ENCODE measurements around the gene HERC6. TPM values are rescaled to one million over a fixed set of nuclear protein-coding genes. Genes with fewer than 3 reads are reported as not detected.
A peak's percentile ranks its signal among the peaks of the same experiment; 100 is the strongest.

The HERC6 gene
- total RNA-seq (2022) (22.0 and 53.3 TPM in 2 replicates), Bru-seq, nascent RNA (percentile 87 among the genes with signal in this experiment), BruChase-seq, experiment 1, labeled RNA remaining after a 6-hour chase (percentile 69 among the genes with signal in this experiment), BruChase-seq, experiment 2, labeled RNA remaining after a 2-hour chase (percentile 64 among the genes with signal in this experiment)
- long read RNA-seq, transcript HERC6-201 (23 exons, 3,779 nt): major isoform, 26 of 59 reads
- long read RNA-seq, partial matches to known transcripts: 11 of 59 reads
- long read RNA-seq, other reads (novel, unspliced or antisense): 19 of 59 reads

DNA sequence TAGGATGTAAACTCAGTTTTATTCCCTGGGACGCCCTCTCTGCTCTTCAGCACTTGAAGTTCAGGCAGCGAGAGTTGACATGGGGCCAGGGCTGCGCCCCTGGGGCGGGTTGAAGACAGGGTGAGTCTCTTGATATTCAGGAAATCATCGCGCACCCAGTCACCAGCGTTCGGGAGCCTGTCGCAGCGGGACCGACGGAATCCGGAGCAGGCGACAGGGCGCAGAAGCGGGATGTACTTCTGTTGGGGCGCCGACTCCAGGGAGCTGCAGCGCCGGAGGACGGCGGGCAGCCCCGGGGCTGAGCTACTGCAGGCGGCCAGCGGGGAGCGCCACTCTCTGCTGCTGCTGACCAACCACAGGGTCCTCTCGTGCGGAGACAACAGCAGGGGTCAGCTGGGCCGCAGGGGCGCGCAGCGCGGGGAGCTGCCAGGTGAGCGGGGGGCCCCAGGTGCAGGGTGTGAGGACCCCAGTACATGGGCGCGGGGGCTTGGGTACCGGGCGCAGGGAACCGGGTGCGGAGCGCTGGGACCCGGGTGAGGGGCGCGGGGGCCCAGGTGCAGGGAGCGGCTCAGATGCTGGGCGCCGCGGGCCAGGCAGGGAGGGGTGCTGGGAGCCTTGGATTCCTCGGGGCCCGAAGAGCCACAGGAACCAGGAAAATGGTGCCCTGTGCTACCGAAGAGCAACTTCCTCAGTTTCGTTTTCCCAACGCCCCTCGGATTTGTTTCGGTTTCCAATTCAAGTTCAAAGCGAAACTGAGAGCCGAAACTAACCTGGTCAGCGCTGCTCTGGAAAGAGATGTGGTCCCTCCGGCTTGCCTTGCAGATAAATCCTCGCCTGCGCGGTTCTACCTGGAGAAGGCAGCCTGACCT lies at the start of gene HERC6:
HERC6 (plus strand) TSS at position 162 of the 869 bp plus-strand sequence; CDS start at position 232, 70 bp downstream.
- peak within 1 kb of the TSS; percentile 81 for H3K27ac Mint-ChIP-seq (ENCODE audit: unreplicated experiment)
- BruUV-seq (replicated peaks): no TSS peak

DNA sequence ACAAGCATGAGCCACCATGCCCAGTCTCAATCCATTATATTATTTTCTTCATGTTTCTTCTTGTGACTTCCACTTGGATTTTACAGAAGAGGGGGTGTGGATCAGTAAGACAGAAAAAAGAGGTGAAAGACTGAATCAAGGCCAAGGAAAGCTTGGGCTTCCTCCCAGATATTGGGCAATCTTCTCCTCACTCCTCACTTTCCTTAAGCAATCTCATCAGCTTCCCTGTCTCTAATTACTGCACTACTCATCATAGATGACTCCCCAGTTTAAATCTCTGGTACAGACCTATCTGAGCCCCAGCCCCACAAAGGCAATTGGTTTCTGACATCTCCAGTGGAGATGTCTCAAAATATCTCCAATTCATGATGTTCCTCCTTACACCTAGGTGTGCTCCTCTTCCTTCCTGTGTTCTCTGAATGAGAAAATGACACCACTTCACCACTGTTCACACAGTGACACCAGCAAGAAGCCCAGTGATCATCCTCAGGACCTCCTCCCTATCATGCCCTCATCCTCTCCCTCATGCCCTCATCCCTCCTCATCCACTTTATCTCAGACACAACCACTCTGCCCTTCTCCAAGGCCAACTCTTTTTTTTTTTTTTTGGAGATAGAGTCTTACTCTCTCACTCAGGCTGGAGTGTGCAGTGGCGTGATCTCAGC lies 44.8 kb upstream of the HERC6 start:
- H3K36me3 Mint-ChIP-seq (ENCODE audit: insufficient read depth, unreplicated experiment): no peaks in the 10 kb centered on the region
- BruUV-seq (replicated peaks): no TSS peak
- H3K4me3 Mint-ChIP-seq (ENCODE audit: low read depth, unreplicated experiment): no peak overlapping the region
- no peaks in the 10 kb centered on the region for H3K9me3 Mint-ChIP-seq (ENCODE audit: low read depth, unreplicated experiment)
- CTCF ChIA-PET: no interaction called here
- no peaks in the 10 kb centered on the region for H3K27me3 Mint-ChIP-seq (ENCODE audit: unreplicated experiment)
- TF ChIP-seq, protein P1, sequence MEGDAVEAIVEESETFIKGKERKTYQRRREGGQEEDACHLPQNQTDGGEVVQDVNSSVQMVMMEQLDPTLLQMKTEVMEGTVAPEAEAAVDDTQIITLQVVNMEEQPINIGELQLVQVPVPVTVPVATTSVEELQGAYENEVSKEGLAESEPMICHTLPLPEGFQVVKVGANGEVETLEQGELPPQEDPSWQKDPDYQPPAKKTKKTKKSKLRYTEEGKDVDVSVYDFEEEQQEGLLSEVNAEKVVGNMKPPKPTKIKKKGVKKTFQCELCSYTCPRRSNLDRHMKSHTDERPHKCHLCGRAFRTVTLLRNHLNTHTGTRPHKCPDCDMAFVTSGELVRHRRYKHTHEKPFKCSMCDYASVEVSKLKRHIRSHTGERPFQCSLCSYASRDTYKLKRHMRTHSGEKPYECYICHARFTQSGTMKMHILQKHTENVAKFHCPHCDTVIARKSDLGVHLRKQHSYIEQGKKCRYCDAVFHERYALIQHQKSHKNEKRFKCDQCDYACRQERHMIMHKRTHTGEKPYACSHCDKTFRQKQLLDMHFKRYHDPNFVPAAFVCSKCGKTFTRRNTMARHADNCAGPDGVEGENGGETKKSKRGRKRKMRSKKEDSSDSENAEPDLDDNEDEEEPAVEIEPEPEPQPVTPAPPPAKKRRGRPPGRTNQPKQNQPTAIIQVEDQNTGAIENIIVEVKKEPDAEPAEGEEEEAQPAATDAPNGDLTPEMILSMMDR (IDR thresholded peaks at IDR 0.05; ENCODE audit: unreplicated experiment): no peak
- no peak for DNase-seq
- H3K27ac Mint-ChIP-seq (ENCODE audit: unreplicated experiment): no peak overlapping the region
- intact Hi-C loops (cut with micrococcal nuclease; ENCODE audit: unreplicated experiment): no loop called here
- H3K4me1 Mint-ChIP-seq (ENCODE audit: low read depth, unreplicated experiment): no peaks in the 10 kb centered on the region

More for the DNA sequence above, at the start of gene HERC6:
- Mint-ChIP-seq H3K27me3 (ENCODE audit: unreplicated experiment) (no peaks in the 10 kb centered on the region), H3K9me3 (ENCODE audit: low read depth, unreplicated experiment) (no peaks in the 10 kb centered on the region), H3K4me1 (ENCODE audit: low read depth, unreplicated experiment) (no peaks in the 10 kb centered on the region), H3K4me3 (ENCODE audit: low read depth, unreplicated experiment) (peak within 1 kb of the TSS; percentile 81), H3K36me3 (ENCODE audit: insufficient read depth, unreplicated experiment) (peaks cover 11% of the 10 kb centered on the region)
- TF ChIP-seq, protein P1 (IDR thresholded peaks at IDR 0.05; ENCODE audit: unreplicated experiment): peak; percentile 56
- CTCF ChIA-PET: interaction anchor here (1.0 kb wide), 3 partner anchors 78 to 160 kb away, joined by 3 to 5 read pairs (median 4); partner anchors contain the start of genes HERC5 and PPM1K
- intact Hi-C loops (cut with micrococcal nuclease; ENCODE audit: unreplicated experiment): loop anchor here (10.0 kb wide), 1 partner anchor 94 kb away; the partner anchor contains the start of gene PPM1K
- peak; percentile 71 for DNase-seq

DNA sequence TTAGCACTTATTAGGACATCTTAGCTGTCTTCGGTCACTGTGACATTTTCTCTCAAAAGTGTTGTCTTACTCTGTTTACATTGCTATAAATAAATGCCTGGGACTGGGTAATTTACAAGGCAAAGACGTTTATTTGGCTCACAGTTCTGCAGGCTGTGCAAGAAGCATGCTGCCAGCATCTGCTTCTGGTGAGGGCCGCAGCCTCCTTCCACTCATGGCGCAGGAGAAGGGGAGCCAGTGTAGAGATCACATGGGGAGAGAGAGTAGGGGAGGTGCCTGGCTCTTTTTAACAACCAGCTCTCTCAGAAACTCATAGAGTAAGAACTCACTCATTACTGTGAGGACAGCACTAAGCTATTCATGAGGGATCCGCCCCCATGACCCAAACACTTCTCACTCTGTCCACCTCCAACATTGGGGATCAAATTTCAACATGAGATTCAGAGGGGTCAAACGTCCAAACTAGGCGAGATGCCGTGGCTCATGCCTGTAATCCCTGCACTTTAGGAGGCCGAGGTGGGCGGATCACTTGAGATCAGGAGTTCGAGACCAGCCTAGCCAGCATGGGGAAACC lies 43.5 kb upstream of the HERC6 start:
- DNase-seq: no peak
- Mint-ChIP-seq H3K27ac (ENCODE audit: unreplicated experiment) (no peak overlapping the region), H3K27me3 (ENCODE audit: unreplicated experiment) (no peaks in the 10 kb centered on the region), H3K9me3 (ENCODE audit: low read depth, unreplicated experiment) (no peaks in the 10 kb centered on the region), H3K4me3 (ENCODE audit: low read depth, unreplicated experiment) (no peak overlapping the region), H3K36me3 (ENCODE audit: insufficient read depth, unreplicated experiment) (no peaks in the 10 kb centered on the region), H3K4me1 (ENCODE audit: low read depth, unreplicated experiment) (no peaks in the 10 kb centered on the region)
- intact Hi-C loops (cut with micrococcal nuclease; ENCODE audit: unreplicated experiment): no loop called here
- TF ChIP-seq, protein P1 (IDR thresholded peaks at IDR 0.05; ENCODE audit: unreplicated experiment): no peak
- CTCF ChIA-PET: no interaction called here
- no TSS peak for BruUV-seq (replicated peaks)

Data from Calu3 (cell line).